LoVo (cell line): ENCODE measurements around the gene IL7R.
"Not testable (repeated sequence)": the region's sequence is repeated elsewhere in the genome, so short reads cannot be mapped to it uniquely, and the experiment has no call there.

ENCODE experiments used
- DNase-seq: peaks from one replicate; pipeline ENCODE4 v3.0.0-alpha.2; 2016; ENCODE audit warnings: low spot score

Gene IL7R

DNA sequence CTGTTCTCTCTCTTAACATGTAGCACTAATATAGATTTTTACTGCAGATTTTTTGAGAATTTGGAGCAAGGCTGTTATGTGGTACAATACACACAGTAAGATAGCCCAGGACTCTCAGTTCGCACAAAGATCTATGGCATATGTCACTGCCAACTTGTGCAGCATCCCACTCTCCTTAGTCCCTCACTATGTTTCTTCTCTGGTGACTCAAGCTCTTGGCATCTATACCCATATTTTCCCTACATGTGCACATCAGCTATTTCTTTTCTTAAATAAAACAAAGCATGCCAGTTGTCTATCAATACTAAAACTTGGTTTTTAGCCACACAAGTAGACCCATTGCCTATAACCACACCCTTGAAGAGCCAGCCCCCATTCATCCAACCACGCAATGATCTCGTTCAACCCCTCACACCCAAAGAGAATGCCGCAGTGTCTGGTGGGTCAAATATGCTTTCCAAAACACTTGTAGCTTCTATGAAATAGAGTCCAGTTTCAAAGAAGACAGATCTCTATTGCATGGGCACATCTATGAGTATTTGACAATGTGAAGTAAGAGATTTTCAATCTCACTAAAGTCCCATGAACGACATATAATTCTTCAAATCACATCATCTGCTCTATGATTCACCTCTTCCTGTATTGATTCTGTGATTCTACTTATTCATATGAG is 18.2 kb upstream of the IL7R start:
- DNase-seq = no peak

DNA sequence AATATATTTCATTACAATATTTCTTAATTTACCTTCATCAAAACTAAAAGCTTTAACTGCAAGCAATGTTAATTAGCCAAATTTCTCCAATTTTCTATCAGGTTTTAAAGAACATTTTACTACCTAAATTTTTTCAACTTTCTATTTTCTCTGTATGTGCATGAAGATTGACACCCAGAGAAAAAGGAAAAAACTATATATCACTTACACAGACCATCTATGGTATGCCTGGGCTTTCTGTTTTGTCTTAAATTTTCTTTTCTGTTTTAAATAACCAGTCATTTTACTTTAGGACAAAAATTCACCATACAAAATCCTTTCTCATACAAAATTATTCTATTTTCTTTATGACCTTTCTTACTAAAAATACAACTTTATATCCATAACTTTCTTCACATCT is 13.8 kb upstream of the IL7R start:
- DNase-seq = no peak

DNA sequence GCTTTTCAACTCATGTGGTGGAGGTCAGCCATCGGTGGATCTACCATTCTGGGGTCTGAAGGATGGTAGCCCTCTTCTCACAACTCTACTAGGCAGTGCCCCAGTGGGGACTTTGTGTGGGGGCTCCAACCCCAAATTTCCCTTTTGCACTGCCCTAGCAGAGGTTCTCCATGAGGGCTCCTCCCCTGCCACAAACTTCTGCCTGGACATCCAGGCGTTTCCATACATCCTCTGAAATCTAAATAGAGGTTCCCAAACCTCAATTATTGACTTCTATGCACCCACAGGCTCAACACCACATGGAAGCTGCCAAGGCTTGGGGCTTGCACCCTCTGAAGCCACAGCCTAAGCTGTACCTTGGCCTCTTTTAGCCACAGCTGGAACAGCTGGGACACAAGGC is 11.2 kb upstream of the IL7R start:
- not testable (repeated sequence) for DNase-seq

DNA sequence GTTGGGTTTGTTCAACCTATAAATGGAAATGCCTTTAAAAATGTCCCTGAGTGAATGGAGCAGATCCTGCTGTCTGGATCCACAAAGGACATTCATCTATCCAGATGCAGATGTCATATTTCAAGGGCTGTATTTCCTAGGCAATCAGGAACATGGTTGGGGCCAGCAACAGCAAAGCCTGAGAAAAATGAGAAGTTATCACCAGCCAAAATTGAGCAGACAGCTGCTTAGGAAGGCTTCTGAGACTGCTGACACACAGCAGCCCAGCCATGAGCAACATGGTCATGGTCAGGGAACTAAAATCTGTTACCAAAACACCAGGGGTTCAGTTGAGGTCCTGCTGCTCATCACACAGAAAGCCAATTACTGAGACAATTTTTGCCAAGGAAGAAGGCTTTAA is 9.2 kb upstream of the IL7R start:
- no peak for DNase-seq

DNA sequence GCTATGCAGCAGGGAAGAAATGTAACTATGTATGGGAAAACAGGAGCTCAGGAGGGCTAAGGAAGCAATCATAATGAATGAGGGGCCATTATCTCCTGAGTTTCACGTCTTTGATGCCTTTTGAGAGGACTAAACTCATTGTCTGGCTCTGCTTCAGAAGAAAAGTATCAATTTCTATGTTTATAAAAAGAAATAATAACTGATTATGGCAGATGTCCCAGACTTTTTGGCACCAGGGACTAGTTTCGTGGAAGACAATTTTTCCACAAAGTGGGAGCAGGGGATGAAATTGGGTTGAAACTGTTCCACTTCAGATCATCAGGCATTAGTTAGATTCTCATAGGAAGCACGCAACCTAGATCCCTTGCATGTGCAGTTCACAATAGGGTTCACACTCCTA is 8.7 kb upstream of the IL7R start:
- no peak for DNase-seq

DNA sequence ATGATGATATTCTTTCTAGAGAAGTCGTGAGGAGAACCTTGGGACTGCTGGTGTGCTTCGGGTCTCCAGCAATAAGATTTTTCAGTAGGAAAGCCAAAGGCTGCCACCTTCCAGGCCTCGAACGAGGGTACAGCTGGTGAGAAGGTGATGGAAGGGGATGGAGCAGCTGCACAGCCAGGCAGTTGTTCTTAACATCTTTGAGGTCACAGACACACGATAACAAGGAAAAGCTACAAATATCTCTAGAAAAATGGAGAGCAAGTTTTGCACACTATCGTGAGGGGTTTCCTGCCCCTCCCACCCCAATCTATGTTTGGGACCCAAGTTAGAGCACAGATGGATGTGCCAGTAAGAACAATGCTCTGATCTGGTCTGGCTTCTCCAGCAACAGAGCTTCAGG is 6.8 kb upstream of the IL7R start:
- no peak for DNase-seq

DNA sequence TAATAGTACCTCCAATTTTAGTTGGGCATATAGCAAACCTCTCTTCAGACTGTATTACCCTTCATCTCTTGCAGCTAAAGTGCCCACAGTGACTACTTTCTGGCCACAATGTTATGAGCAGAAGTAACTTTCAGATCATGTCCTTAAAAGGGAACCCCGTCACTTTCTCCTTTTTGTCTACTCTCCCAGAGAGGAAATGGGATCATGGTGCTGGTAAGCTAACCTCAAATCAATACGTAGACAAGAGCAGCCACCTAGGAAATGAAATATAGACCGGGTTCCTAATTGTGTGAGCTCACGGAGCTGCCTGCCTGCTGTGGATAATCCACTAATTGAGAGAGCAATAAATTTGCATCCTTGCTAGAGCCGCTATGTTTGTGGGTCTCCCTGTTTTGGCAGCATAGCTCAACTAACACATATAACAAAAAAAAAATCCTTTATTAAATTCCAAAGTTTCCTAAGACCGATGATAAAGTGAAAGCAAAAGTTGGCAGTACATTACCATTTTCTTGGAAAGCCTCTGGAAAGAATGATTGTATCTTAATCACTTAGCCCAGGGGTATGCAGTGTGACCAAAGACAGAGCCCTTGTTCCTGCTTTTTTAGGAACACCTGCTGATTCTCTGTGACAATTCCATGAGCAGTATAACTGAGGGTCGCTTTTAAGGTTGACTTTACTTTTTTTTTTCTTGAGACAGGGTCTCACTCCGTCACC is 5.6 kb upstream of the IL7R start:
- DNase-seq = no peak

DNA sequence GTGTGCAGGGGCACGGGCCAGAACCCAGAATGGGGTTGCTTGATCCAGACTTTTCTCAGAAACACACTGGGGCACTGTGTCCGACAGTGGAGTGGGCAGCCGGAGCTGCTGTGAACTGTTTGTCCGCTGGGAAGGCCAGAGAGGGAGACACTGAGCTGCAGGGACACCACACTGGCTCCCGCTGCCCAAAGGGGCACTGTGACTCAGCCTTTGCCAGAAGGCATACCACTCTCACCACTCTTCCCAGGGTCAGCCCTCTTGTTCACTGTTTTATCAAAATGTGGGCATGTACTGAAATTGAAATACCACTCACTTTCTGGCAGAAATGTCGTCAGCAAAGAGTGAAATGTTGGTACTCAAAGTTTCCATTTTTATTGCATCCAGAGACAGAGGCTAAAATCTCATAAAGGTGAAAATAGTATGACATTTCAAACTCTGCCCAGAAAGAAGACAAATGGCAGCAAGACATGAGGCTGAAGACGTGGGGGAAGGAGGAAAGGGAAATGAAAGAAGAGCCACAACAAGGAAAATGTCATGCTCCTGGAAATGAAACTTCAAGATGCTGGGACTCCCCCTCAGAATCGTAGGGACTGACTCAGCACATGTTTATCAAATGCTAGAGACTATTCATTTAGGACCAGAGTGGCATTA is 4.5 kb upstream of the IL7R start:
- DNase-seq = no peak

DNA sequence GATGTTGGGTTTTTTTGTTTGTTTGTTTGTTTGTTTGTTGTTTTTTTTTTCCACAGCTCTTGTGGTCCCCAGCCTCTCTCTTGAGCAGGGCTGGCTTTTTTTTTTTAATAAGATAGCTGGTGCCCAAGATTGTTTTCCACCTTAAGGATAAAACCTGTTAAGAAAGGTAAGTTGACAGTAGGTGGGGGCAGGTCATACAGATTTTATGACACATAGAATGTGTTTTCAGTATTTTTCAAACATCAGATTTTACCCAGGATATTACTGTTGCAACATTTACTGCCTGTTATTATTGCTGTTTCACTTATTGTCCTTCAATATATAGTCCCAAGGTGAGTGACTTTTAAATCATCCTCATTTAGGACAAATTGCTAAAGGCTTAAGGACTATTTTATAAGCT is 3.9 kb upstream of the IL7R start:
- DNase-seq = no peak

DNA sequence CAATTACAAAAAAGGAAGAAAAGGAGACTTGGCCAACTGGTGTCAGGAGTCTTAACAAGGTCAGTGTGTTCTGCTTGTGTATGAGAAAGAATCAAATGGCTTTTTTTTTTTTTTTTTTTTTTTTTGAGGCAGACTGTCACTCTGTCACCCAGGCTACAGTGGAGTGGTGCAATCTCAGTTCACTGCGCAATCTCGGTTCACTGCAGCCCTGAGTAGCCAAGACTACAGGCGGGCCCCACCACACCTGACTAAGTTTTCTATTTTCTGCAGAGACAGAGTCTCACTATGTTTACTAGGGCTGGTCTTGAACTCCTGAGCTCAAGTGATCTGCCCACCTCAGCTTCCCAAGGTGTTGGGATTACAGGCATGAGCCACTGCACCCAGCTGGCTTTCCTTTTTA is 3.1 kb upstream of the IL7R start:
- DNase-seq = no peak

DNA sequence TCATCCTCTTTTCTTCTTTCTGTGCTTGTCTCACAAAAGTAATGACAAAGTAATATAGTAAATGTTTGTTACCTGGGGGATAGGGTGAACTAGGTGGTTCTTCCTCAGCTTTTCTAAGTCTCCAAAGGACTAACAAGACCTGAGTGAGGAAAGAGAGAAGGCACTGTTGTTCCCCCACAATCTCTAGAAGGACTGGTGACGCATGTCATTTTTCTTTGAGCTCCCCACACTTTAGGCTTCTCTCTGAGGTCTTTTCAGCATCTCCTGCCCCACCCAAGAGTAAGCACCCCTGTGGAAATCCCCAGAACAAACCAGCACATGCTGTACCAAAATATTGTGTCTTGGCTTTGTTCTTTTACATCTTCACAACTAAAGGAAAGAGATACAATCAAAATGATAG is 2.4 kb upstream of the IL7R start:
- no peak for DNase-seq

DNA sequence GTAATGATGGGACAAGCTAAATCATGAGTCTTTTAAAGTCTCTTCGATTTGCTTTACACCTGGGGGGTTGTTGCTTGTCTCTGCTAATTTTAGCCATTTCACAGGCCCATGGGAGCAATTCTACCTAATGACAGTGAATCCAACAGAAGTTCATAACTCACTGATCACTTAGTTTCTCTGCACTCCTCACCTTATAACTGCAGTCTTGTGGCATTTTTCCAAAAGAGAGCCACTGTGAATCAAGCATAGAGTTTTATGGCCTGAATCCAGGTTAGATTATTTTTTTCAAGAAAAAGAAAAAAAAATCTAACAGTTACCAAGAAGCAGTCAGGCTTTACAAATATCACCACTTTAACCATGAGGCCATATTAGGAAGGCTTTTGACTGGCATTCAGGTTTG is 1.5 kb upstream of the IL7R start:
- DNase-seq = no peak

DNA sequence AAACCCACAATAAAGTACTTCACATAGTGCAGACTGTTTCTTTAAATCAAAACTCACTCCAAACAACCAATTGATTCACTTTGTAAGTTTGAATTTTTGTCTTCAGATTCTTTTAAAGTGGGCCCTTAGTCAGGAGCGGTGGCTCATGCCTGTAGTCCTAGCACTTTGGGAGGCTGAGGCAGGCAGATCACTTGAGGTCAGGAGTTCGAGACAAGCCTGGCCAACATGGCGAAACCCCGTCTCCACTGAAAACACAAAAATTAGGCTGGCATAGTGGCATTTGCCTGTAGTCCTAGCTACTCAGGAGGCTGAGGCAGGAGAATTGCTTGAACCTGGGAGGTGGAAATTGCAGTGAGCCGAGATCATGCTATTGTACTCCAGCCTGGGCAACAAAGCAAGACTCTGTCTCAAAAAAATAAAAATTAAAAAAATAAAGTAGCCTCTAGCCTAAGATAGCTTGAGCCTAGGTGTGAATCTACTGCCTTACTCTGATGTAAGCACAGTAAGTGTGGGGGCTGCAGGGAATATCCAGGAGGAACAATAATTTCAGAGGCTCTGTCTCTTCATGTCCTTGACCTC is 416 bp upstream of the IL7R start:
- not testable (repeated sequence) for DNase-seq

DNA sequence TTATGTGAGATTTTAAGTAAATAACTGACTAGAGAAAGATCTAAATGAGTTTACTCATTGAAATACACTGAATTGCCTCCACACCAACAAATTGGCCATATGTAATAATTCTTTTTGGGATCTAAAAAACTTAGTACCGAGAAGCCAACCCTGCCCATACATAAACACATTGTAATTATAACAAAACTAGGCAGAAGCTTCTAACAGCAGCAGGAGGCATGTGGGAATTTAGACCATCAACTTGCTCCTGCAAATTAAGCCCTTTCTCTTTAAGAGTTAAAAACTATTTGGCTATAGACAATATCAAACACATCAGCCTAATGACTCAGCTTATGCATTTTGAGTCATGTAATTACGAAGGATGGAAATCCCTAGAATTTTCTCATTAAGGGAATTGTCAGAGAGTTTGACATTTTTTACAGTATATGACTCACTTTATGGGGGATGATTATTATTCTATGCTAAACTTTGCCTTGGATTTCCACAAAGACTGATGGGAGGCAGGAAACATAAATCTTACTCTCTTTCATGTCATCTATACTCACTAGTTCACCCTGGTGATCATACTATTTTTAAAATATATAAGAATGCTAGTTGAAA is 1.0 kb downstream of the IL7R start:
- peak; percentile 62 for DNase-seq

DNA sequence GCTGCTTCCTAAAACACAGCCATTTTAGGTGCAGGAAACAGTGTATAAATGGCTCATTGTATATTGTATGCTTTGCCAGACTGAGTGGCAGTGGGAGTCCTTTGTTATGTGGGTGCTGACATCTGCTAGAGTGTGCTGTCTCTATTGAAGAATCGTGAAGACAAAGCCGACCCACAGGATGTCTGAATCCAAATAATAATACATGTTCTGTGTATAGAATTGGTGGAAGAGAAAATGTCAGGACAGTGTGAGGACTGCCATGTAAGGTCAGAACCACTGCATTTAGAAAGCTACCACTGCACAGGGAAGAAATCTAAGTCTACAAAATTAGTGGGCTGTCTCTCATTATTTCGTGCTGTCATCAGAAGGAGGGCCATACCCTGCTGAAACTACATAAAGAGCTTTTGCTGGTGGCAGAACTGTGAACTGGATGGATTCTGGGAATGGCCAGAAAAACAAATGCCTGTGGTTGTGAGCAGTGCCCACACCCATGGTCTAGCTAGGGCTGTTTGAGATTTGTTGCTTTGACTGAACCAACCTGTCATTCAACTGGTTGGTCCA is 2.5 kb downstream of the IL7R start:
- peak; percentile 32 for DNase-seq

DNA sequence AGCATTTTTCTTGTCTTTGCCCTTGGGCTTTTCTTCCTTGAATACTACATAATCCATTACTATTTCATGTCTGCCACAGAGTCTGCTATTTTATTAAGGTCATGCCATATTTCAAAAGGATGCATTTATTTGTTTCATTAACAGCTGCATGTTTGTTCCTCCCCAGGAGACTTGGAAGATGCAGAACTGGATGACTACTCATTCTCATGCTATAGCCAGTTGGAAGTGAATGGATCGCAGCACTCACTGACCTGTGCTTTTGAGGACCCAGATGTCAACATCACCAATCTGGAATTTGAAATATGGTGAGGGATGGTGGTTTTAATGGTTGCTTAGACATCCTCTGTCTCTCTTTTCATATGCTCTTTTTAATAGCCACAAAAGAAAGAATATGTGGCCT is 4.0 kb downstream of the IL7R start:
- no peak for DNase-seq

DNA sequence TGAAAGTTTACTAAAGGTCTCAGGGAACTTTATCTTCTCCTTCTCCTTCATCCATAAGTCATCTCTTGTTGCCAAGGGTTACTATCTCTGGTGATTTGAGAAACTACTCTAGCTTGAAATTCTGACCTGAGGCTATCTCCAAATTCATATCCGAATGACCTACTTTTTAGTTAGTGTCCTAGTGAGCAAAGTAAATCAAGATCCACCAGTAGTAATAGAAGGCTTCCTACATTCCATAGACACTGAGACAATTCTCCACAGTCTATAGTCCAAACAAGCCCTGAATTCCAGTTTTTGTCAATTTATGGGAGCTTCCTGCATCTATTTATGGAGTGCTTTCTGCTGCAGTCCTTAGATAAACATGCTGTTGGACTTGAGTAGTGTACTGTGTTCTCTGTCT is 5.0 kb downstream of the IL7R start:
- DNase-seq = no peak

DNA sequence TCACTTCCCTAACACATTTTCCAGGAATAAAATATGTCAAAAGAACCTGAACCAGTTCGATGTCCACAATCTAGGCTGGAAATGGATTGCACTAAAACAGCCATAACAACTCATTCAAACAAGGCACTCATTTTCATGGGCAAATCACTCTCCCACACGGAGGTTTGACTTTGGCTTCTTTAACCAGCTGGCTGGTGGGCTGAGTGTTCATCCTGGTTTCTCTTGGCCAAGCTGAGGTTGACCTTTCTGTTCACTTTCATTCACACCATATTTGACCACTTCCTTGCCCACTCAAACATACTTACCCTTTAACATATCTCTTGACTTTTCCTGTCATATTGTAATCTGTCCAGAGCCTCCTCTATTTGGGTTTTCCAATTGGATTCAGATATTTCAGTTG is 5.4 kb downstream of the IL7R start:
- DNase-seq = no peak

DNA sequence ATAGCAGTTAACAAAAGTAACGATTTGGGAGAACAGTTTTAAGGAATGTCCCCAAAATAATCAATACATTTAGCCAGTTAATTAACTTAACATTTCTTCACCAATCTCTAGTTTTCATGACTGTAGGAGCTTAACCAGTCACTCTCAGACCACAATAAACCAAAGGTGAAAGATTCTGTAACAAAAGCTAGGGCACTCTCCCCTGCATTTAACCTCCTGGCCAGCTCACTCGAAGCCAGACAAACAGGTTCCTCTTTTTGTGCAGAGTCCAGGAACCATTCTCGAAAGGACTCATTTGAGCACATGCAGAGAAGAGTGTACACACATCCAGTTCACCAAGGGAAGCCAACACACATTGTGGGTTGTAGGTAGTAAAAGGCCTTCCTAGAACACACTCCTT is 6.5 kb downstream of the IL7R start:
- no peak for DNase-seq

DNA sequence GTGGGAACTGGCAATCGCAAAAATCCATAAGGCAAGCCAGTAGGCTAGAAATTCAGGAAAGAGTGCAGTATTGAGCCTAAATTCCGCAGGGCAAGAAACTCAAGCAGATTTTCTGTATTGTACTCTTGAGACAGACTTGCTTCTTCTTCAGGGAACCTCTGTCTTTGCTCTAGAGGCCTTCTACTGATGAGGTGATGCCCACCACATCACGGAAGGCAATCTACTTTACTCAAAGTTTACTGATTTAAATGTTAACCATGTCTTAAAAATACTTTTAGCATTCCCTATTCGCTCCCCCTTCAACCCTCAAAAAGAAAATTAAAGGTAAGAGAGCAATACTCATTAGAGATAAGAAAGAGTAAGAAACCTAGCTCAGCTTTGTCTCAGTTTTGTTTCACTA is 11.3 kb downstream of the IL7R start:
- no peak for DNase-seq

DNA sequence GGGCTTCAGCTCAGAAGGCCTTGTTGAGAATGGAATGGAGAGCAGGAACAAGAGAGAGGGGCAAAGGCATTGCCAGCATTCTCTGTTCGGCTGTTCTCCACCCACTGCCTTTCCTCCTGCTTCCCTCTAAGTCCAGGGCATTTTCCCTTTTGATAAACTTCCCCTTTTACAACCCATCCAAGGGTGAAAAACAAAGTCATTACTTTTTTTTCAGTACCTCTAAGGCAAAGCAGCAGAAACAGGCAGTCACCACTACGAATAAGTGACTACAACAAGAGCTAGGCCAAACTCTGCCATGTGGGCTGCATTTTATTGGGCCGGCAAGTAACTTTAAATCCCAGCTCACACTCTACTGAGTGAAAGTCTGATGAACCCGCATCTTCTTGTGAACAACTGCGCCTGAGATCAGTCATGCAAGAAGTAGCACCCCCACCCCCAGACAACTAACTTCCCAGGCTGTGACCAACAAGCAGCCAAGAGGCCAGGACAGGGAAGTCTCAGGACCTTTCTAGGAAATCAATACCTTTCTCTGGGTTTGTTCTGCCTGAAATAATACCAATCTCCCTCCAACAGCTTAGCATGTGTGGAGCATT is 13.1 kb downstream of the IL7R start:
- no peak for DNase-seq

DNA sequence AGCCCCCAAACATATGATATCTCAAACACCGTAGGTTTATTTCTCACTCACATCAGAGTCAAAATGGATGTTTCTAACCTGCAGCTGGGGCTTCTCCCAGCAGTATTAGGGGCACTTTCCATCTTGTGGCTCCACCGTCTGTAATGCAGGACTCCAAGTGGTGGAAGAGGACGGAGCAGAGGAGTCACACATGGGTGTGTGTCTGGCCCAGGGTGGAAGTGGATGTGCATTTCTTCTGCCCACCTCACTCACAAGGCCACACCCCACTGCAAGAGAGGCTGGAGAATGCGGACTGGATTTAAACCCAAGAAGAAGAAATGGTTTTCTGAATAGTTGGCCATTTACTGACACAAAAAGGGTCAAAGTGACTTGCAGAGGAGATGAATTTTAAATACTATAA is 13.9 kb downstream of the IL7R start:
- no peak for DNase-seq
